Progenitor cell of endocrine pancreas (in vitro differentiated cells): ENCODE data around the gene EHBP1. TPM values are rescaled to one million over a fixed set of nuclear protein-coding genes. Genes with fewer than 3 reads are reported as not detected.

Experiments
- DNase-seq: peaks from one replicate; pipeline ENCODE4 v3.0.0; 2021; ENCODE audit warnings: low spot score; ENCODE audit not compliant: unreplicated experiment
- H3K27ac Mint-ChIP-seq: 2 replicates; pipeline ENCODE4 v1.8.0; 2021; ENCODE audit warnings: mild to moderate bottlenecking, moderate library complexity, mixed read lengths
- H3K27me3 Mint-ChIP-seq: 2 replicates; pipeline ENCODE4 v1.8.0; 2021; ENCODE audit warnings: mixed read lengths
- H3K36me3 Mint-ChIP-seq: 2 replicates; pipeline ENCODE4 v1.8.0; 2022; ENCODE audit warnings: mixed read lengths; ENCODE audit not compliant: insufficient read depth
- H3K4me1 Mint-ChIP-seq: 2 replicates; pipeline ENCODE4 v1.8.0; 2021; ENCODE audit warnings: low read depth, mixed read lengths
- H3K4me3 Mint-ChIP-seq: 2 replicates; pipeline ENCODE4 v1.8.0; 2021; ENCODE audit warnings: low read depth, mild to moderate bottlenecking, moderate library complexity, mixed read lengths
- H3K9me3 Mint-ChIP-seq: 2 replicates; pipeline ENCODE4 v1.8.0; 2021; ENCODE audit warnings: low read depth, mixed read lengths
- total RNA-seq: library from RNA; stranded (reverse); gene quantifications from 2 replicates; pipeline ENCODE4 v1.2.1, GENCODE V29; 2021
- TF ChIP-seq, protein P1 (sequence below): fragments of 200-600 bp; sonication (generic); IDR thresholded peaks from one replicate; pipeline ENCODE4 v1.5.0; 2021; ENCODE audit warnings: antibody characterized with exemption, mild to moderate bottlenecking; ENCODE audit not compliant: unreplicated experiment

The EHBP1 gene
- total RNA-seq, 1 donor from 2014 or later = 45.6 TPM

DNA sequence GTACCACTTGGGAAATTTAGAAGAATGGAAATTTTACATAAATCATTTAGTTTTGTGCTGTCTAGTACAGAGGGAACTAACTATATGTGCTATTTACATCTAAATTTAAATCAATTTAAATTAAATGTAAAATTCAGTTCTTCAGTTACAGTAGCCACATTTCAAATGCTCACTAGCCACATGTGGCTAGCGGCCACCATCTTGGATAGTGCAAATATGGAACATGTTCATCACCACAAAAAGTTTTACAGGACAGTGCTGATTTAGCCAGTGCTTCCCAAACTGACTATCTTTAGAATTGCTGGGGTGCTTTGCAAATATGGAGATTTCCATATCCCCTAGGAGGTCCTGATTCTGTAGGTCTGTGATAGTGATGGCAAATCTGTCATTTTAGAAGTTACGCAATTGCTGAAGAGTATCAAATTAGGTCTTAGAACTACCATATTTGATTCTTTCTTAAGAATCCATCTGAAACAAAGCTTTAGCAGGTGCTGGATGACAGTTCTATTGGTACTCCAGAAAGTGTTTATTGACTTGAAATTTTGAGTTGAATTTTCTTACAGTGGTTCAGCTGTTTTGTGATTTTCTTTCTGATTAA, 12.8 kb downstream of the EHBP1 start:
- no peak for DNase-seq
- H3K4me1 Mint-ChIP-seq = peaks cover 2% of the 10 kb centered on the region
- H3K27ac Mint-ChIP-seq = no peak overlapping the region
- no peak overlapping the region for H3K4me3 Mint-ChIP-seq
- H3K36me3 Mint-ChIP-seq = peaks cover 18% of the 10 kb centered on the region
- peaks cover 7% of the 10 kb centered on the region for H3K9me3 Mint-ChIP-seq
- TF ChIP-seq, protein P1, sequence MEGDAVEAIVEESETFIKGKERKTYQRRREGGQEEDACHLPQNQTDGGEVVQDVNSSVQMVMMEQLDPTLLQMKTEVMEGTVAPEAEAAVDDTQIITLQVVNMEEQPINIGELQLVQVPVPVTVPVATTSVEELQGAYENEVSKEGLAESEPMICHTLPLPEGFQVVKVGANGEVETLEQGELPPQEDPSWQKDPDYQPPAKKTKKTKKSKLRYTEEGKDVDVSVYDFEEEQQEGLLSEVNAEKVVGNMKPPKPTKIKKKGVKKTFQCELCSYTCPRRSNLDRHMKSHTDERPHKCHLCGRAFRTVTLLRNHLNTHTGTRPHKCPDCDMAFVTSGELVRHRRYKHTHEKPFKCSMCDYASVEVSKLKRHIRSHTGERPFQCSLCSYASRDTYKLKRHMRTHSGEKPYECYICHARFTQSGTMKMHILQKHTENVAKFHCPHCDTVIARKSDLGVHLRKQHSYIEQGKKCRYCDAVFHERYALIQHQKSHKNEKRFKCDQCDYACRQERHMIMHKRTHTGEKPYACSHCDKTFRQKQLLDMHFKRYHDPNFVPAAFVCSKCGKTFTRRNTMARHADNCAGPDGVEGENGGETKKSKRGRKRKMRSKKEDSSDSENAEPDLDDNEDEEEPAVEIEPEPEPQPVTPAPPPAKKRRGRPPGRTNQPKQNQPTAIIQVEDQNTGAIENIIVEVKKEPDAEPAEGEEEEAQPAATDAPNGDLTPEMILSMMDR = no peak
- H3K27me3 Mint-ChIP-seq = no peaks in the 10 kb centered on the region

- TF ChIP-seq, protein P1 = no peak
- Mint-ChIP-seq H3K4me1 (peaks cover 2% of the 10 kb centered on the region), H3K27me3 (no peaks in the 10 kb centered on the region), H3K27ac (no peak overlapping the region), H3K9me3 (peaks cover 14% of the 10 kb centered on the region), H3K36me3 (peaks cover 21% of the 10 kb centered on the region), H3K4me3 (no peak overlapping the region)
- no peak for DNase-seq
These were observed 14.2 kb downstream of the EHBP1 start for GRCh38 chr2:62719757-62720156.

DNA sequence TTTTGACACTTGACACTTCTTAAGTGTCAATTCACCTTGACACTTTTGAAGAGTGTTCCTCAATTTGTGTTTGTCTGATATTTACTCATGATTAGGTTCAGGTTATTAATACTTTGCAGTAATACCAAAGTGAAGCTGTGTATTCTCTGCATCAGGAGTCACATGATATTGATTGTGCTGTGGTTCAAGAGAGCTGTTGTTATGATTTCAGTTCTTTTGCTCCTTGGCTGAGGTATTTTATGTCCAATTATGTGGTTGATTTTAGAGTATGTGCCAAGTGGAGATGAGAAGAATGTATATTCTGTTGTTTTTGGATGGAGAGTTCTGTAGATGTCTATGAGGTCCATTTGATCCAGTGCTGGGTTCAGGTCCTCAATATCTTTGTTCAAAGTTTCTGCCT, 17.2 kb downstream of the EHBP1 start:
- peaks cover 3% of the 10 kb centered on the region for H3K4me1 Mint-ChIP-seq
- no peak for DNase-seq

DNA sequence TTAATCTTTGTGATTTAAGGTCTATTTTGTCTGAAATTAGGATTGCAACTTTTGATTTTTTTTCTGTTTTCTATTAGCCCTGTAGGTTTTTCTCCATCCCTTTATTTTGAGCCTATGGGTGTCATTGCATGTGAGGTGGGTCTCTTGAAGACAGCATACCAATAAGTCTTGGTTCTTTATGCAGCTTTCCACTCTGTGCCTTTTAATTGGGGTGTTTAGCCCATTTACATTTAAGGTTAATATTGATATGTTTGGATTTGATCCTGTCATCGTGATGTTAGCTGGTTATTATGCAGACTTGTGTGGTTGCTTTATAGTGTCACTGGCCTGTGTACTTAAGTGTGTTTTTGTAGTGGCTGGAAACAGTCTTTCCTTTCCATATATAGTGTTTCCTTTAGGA, 17.7 kb downstream of the EHBP1 start:
- Mint-ChIP-seq H3K27me3 (no peaks in the 10 kb centered on the region), H3K36me3 (peaks cover 17% of the 10 kb centered on the region), H3K9me3 (peaks cover 14% of the 10 kb centered on the region), H3K27ac (no peak overlapping the region), H3K4me1 (peaks cover 4% of the 10 kb centered on the region), H3K4me3 (no peak overlapping the region)
- TF ChIP-seq, protein P1 = no peak
- DNase-seq = no peak

More for the DNA sequence above, 17.2 kb downstream of the EHBP1 start:
- Mint-ChIP-seq H3K4me3 (no peak overlapping the region), H3K9me3 (peaks cover 14% of the 10 kb centered on the region), H3K36me3 (peaks cover 17% of the 10 kb centered on the region), H3K27me3 (no peaks in the 10 kb centered on the region), H3K27ac (no peak overlapping the region)
- TF ChIP-seq, protein P1 = no peak

DNA sequence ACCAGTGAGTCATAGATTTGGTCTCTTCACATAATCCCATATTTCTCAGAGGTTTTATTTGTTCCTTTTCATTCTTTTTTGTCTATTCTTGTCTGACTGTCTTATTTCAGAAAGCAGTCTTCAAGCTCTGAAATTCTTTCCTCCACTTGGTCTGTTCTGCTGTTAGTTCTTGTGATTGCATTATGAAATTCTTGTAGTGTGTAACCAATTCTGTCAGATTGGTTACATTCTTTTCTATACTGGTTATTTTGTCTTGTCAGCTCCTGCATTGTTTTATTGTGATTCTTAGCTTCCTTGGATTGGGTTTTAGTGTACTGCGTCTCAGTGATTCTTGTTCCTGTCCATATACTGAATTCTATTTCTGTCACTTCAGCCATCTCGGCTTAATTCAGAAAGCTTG, 18.6 kb downstream of the EHBP1 start:
- Mint-ChIP-seq H3K36me3 (peaks cover 17% of the 10 kb centered on the region), H3K27ac (no peak overlapping the region), H3K27me3 (no peaks in the 10 kb centered on the region), H3K4me3 (no peak overlapping the region), H3K4me1 (peaks cover 4% of the 10 kb centered on the region), H3K9me3 (peaks cover 14% of the 10 kb centered on the region)
- TF ChIP-seq, protein P1 = no peak
- DNase-seq = no peak
